ENCODE results near the gene KCNH8.
"Not testable (repeated sequence)": the region's sequence is repeated elsewhere in the genome, so short reads cannot be mapped to it uniquely, and the experiment has no call there.

KCNH8 gene

DNA sequence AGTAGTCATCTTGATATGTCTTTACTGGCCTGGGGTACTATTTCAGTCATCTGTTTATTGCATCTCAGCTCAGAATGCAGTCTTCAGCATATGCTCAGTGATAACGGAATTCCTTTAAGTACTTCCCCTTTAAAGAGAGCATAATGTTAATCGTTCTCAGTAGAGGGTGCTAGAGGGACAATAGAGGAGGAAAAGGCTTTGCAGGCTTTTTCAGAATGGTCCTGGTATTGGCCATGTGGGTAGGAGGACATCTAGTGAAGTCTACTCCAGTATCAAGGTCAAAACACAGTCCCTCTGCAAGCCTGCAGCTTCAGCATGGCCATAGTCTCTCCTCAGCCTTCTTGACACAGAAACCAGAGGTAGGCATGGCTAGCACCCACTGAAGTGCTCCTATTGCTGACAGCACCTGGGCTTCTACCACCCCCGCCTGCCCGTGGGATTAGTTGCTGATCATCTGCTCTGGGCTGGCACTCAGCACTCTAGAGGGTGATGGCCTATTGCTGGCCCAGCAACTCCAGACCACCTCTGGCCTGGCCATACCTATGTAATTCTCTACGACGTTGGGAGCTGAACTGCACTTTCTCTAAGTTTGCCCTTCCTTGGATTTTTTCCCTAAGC is 65.4 kb downstream of the KCNH8 start:
- FAIRE-seq (no peak), DNase-seq (ENCODE audit: insufficient read length, low spot score) (no peak)
- no peak for TF ChIP-seq POLR2A (IDR thresholded peaks at IDR 0.05; ENCODE audit: low read depth, low read length)

DNA sequence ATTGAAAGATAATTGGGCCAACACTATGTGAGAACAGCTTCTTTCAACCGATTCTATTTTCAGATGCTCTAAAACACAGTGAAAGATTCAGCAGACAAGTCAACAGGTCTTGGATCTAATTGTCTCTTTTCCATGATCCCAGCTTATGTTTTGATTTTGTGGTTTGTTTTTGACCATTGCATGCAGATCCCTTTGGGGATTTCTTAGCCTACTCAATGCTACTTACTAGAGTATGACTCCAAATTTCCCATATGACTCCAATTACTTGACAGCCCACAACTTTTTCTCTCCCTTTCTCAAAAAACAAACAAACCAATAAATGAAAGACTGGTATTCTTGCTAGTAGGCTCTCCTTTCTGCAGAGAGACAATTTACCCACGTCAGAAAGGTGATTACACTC is 67.1 kb downstream of the KCNH8 start:
- FAIRE-seq (no peak), DNase-seq (ENCODE audit: insufficient read length, low spot score) (no peak)
- no peak for TF ChIP-seq POLR2A (IDR thresholded peaks at IDR 0.05; ENCODE audit: low read depth, low read length)

DNA sequence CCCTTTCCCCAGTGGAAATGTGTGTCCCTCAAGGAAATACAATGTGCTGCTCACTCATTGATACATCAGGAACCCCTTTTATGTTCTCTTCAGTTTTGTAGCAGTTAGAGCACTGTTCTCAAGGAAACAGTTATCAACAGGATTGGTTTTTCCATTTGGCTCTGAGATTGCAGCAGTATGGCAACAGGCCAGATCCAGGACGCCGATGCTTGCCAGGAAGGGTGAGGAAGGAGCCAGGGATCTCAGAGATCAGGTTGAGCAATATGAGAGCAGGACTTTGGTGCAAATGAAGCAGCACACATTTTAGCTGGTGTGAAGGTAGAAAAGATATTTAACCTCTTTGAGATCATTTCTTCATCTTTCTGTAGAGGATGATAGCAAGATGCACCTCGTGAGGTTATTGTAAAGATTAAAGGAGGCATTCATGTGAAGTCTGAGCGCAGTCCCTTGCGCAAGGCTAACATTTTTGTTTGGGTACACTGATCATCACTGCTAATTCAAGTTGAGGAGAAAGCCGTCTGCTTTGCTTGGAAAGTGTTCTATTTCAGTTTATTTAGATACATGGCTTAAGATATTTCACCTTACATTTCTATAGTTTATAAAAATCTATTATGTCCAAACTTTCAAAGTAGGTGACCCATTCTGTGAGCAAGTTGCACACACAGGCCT is 68.5 kb downstream of the KCNH8 start:
- FAIRE-seq: no peak
- no peak for DNase-seq (ENCODE audit: insufficient read length, low spot score)
- TF ChIP-seq POLR2A (IDR thresholded peaks at IDR 0.05; ENCODE audit: low read depth, low read length): no peak

DNA sequence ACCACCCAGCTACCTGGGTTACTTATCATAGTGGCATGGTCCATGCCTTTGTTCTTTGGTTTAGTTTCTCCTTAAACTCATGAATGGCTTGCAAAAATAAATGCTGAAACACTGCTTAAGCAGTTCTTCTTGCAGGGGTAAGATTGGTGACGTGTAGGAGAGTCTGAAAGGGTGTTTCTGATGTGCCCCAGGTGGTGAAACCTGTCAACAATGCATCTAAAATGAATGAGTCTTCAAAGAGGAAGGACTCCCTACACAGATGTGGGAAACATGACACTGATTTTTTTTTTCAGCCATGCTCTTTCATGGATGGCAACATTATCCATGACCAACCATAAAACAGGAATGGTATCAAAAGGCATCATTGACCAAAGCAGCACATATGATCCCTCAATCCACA is 72.0 kb downstream of the KCNH8 start:
- FAIRE-seq: no peak
- TF ChIP-seq POLR2A (IDR thresholded peaks at IDR 0.05; ENCODE audit: low read depth, low read length): no peak

DNA sequence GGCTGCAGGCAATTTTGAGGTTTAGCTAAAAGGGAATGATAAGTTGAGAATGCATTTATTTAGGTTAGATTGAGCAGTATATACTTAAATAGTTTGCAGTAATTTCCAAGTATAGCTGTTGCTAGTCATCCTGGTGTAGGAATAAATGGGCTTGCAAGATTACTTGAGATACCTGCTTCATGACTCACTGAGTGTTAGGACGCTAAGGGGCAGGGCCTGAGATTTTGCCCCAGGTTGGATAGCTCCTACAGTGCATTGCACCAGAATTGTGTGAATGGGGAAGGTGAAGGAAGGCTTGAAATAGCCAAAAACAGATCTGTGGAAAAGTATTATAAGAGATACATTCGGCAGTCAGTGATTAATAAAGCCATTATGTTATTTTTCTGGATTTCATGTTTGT is 72.8 kb downstream of the KCNH8 start:
- TF ChIP-seq POLR2A (IDR thresholded peaks at IDR 0.05; ENCODE audit: low read depth, low read length): no peak
- DNase-seq (ENCODE audit: insufficient read length, low spot score) (no peak), FAIRE-seq (no peak)

More for the DNA sequence above, 72.0 kb downstream of the KCNH8 start:
- DNase-seq (ENCODE audit: insufficient read length, low spot score): no peak

- no peak for TF ChIP-seq POLR2A (IDR thresholded peaks at IDR 0.05; ENCODE audit: low read depth, low read length)
- FAIRE-seq: no peak
- no peak for DNase-seq (ENCODE audit: insufficient read length, low spot score)
Observed at GRCh38 chr3:19226479-19226878, 78.2 kb downstream of the KCNH8 start.

DNA sequence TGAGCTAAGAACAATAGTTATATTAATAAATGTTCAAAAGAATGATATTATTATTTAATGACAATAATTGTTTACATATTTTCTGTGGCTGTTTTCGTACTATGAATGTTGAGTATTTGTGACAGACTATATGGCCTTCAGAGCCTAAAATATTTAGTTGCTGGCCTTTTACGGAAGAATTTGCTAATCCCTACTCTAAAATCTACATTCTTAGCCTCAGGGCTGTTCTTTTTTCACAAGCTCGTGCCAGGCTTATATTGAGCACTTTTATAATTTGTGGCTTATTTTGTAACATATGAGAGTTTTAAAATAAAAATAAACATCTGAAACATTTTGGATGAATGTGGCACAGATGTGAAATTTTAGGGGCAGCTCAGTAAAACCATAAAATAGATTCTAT is 79.9 kb downstream of the KCNH8 start:
- DNase-seq (ENCODE audit: insufficient read length, low spot score) (no peak), FAIRE-seq (no peak)
- TF ChIP-seq POLR2A (IDR thresholded peaks at IDR 0.05; ENCODE audit: low read depth, low read length): no peak

DNA sequence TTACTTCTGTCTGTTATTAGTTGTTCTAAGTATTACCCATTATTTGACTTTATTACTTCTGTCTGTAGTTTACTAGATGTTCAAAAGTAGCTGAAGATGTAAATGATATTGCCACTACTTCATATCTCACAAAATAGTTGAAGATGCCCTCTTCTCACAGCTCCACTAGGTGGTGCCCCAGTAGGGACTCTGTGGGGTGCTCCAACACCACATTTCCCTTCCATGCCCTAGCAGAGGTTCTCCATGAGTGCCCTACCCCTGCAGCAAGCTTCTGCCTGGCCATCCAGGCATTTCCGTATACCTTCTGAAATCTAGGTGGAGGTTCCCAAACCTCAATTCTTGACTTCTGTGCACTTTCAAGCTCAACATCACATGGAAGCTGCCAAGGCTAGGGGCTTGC is 80.8 kb downstream of the KCNH8 start:
- TF ChIP-seq POLR2A (IDR thresholded peaks at IDR 0.05; ENCODE audit: low read depth, low read length): no peak
- DNase-seq (ENCODE audit: insufficient read length, low spot score) (no peak), FAIRE-seq (no peak)

- DNase-seq (ENCODE audit: insufficient read length, low spot score); FAIRE-seq: not testable (repeated sequence)
Observed at GRCh38 chr3:19229881-19230280, 81.6 kb downstream of the KCNH8 start.

DNA sequence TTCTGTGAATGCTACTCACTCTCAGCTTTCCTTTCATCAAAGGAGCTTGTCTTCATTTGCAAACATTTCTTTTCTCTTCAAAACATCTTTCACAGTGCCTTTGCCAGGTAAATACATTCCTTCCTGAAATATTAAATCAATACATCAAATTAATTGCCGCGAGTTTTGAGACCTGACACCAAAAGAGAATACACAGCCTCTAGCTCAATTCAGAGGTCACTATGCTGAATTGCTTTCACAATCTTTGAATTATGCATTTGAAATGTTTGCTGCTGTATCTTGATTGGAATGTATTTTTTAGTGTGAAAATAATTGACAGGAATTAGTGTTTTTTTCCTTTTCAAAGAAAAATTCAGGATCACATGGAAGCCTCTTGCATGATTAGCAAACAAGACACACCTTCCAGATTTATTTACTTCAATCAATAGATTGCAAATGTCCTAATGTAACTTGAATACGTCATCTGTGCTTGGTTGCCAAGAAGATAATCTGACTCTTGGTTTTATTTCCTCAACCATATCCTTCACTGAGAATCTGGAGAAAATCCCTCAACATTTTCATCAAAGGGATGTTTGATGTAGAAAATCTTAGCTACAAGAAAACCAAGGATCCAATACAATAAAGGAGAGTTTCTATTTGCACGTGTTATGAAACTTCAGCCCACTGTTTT is 83.6 kb downstream of the KCNH8 start:
- DNase-seq (ENCODE audit: insufficient read length, low spot score) (no peak), FAIRE-seq (no peak)
- TF ChIP-seq POLR2A (IDR thresholded peaks at IDR 0.05; ENCODE audit: low read depth, low read length): no peak

DNA sequence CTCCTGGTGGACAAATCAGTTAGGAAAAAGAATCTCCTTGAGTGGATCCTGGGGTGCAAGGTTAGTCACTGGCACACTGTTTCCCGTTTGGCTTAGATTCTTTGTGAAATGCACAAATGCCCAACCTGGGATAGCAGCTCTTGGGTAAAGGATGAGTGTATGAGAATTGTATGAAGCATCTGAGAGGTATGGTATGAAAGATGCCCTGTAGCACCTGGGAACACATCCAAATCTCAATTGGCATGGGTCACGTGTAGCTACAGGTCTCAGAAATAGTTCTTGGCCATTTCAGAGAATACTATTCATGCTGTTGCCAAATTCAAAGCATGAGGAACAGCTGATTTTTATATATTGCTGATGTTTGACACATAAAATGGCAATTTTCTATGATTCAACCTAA is 84.3 kb downstream of the KCNH8 start:
- no peak for TF ChIP-seq POLR2A (IDR thresholded peaks at IDR 0.05; ENCODE audit: low read depth, low read length)
- FAIRE-seq: no peak
- DNase-seq (ENCODE audit: insufficient read length, low spot score): no peak

GRCh38 chr3:19233882-19234784 is 85.8 kb downstream of the KCNH8 start:
- not testable (repeated sequence) for FAIRE-seq; DNase-seq (ENCODE audit: insufficient read length, low spot score)

DNA sequence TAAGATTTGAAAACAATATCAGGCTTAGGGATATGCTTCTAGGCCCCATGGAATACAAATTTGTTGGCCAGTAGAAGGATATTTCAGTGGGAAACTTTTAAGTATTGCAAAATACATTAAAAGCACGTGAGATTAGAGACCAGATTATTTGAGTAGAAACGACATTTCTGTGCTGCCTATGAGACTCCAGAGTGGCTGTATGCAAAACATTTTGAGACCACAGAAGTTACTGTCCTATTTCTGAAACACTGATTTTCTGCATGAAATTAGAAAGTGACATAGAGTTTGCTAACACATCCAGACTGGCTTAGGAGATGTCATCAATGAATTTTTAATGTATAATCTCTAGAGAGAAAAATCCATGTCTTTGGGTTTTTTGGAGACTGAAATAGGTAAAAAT is 99.8 kb downstream of the KCNH8 start:
- no peak for DNase-seq (ENCODE audit: insufficient read length, low spot score)
- FAIRE-seq: no peak
- no peak for TF ChIP-seq POLR2A (IDR thresholded peaks at IDR 0.05; ENCODE audit: low read depth, low read length)

GRCh38 chr3:19248767-19249166 is 100.5 kb downstream of the KCNH8 start:
- no peak for FAIRE-seq
- DNase-seq (ENCODE audit: insufficient read length, low spot score): no peak
- no peak for TF ChIP-seq POLR2A (IDR thresholded peaks at IDR 0.05; ENCODE audit: low read depth, low read length)

Measured in H54 (cell line).